HepG2 (cell line): ENCODE measurements around the gene KDM2B. TPM values are rescaled to one million over a fixed set of nuclear protein-coding genes. Genes with fewer than 3 reads are reported as not detected.

Experiments
- ATAC-seq: fragments of 200-7000 bp; cut with Tn5 transposase; 3 replicates; pipeline ENCODE4 v1.9.1; 2020; ENCODE audit warnings: mild to moderate bottlenecking, moderate library complexity
- BruUV-seq: library from RNA; stranded (reverse); fragments of 400-500 nt; replicated peaks from 2 replicates; lab custom pipeline; 2021; lab: Mats Ljungman, UMichigan
- CTCF ChIA-PET: fragments of 300-600 bp; formaldehyde crosslinking; extraction: SDS; loops from one replicate; lab custom pipeline; 2021; ENCODE audit warnings: low total read pairs, inconsistent platforms, low intra/inter-chr PET ratio; lab: Yijun Ruan, JAX
- POLR2A ChIA-PET: fragments of 350-600 bp; sonication (Branson Sonifier 250); formaldehyde crosslinking; loops from one replicate; lab custom pipeline; 2020; ENCODE audit warnings: antibody characterized with exemption, inconsistent platforms; lab: Yijun Ruan, JAX
- DNase-seq: peaks from one replicate; pipeline ENCODE4 v3.0.0-alpha.2; 2015; ENCODE audit warnings: low spot score
- FAIRE-seq: peaks from 3 replicates; lab custom pipeline; 2011; peaks lifted over from hg19 to GRCh38; lab: Jason Lieb, UNC
- H2AFZ ChIP-seq: one replicate; pipeline ENCODE4 v1.6.1; 2011; ENCODE audit warnings: low read length, inconsistent platforms
- H3K27ac ChIP-seq: fragments of 300-600 bp; 3 replicates; pipeline ENCODE4 v1.8.0; 2011; ENCODE audit warnings: mixed run types, mild to moderate bottlenecking, mixed read lengths, low read length, inconsistent platforms; ENCODE audit not compliant: insufficient read depth; ENCODE audit errors: extremely low read length
- H3K27me3 ChIP-seq, 2 experiments: fragments of 200-600 bp in 1 of 2; 2 replicates in 1 of 2; 3 replicates in 1 of 2; pipeline versions ENCODE4 v1.6.0 to v1.8.0; 2011; ENCODE audit warnings: low read length in 2 of 2, mild to moderate bottlenecking in 2 of 2, moderate library complexity in 2 of 2, inconsistent platforms in 1 of 2; ENCODE audit not compliant: insufficient read depth in 2 of 2, control insufficient read depth in 1 of 2
- H3K36me3 ChIP-seq, 2 experiments: fragments of 200-600 bp in 1 of 2; replicated peaks in 1 of 2; 2 replicates in 1 of 2; 3 replicates in 1 of 2; pipeline versions ENCODE4 v1.5.1 to v1.8.0; 2011; ENCODE audit warnings: low read length in 2 of 2, inconsistent platforms in 1 of 2; ENCODE audit not compliant: insufficient read depth in 2 of 2, control insufficient read depth in 1 of 2
- H3K4me1 ChIP-seq: 2 replicates; pipeline ENCODE4 v1.5.1; 2012; ENCODE audit warnings: low read length, inconsistent platforms; ENCODE audit not compliant: insufficient read depth
- H3K4me2 ChIP-seq: 2 replicates; pipeline ENCODE4 v1.6.0; 2011; ENCODE audit warnings: low read depth, low read length, inconsistent platforms
- H3K4me3 ChIP-seq, 3 experiments: fragments of 200-600 bp in 1 of 3; sonication (generic), shearing (Covaris generic) in 1 of 3; replicated peaks in 1 of 3; 2 replicates each; pipeline ENCODE4 v1.5.1; 2011 to 2016; ENCODE audit warnings: low read length in 3 of 3, inconsistent platforms in 2 of 3, low read depth in 2 of 3, mild to moderate bottlenecking in 2 of 3, control low read depth in 1 of 3, mixed read lengths in 1 of 3; ENCODE audit not compliant: insufficient read depth in 1 of 3
- H3K79me2 ChIP-seq: one replicate; pipeline ENCODE4 v1.6.1; 2011; ENCODE audit warnings: low read length, inconsistent platforms; ENCODE audit not compliant: insufficient read depth
- H3K9ac ChIP-seq: 2 replicates; pipeline ENCODE4 v1.6.0; 2011; ENCODE audit warnings: mild to moderate bottlenecking, low read depth, low read length, inconsistent platforms; ENCODE audit not compliant: insufficient read depth
- H3K9me3 ChIP-seq: 2 replicates; pipeline ENCODE4 v1.5.1; 2012; ENCODE audit warnings: mild to moderate bottlenecking, low read length
- H4K20me1 ChIP-seq: 2 replicates; pipeline ENCODE4 v1.6.0; 2011; ENCODE audit warnings: inconsistent platforms, mild to moderate bottlenecking, low read length, moderate library complexity; ENCODE audit not compliant: insufficient read depth
- ARNT2 ChIP-seq: sonication (generic); formaldehyde crosslinking; IDR thresholded peaks from 2 replicates; pipeline ENCODE4 v1.8.0; 2022; ENCODE audit warnings: mild to moderate bottlenecking, low read depth, missing genetic modification reagents, moderate library complexity
- CBX5 ChIP-seq: sonication (generic); formaldehyde crosslinking; IDR thresholded peaks from 2 replicates; pipeline ENCODE4 v1.4.0; 2020; ENCODE audit warnings: missing genetic modification reagents, borderline replicate concordance
- CREM ChIP-seq, 2 experiments: sonication (generic) in 1 of 2; formaldehyde crosslinking in 1 of 2; IDR thresholded peaks; 2 replicates each; pipeline versions ENCODE4 v1.4.0 to v1.6.1; 2016 to 2020; ENCODE audit warnings: antibody characterized with exemption in 1 of 2, mild to moderate bottlenecking in 1 of 2, missing genetic modification reagents in 1 of 2
- GABPB1 ChIP-seq: IDR thresholded peaks from 2 replicates; pipeline ENCODE4 v1.6.1; 2016; ENCODE audit warnings: mild to moderate bottlenecking, missing genetic modification reagents, moderate library complexity, missing compliant biosample characterization
- HCFC1 ChIP-seq: fragments of 150-350 bp; IDR thresholded peaks from 2 replicates; pipeline ENCODE4 v1.6.1; 2014; ENCODE audit warnings: low read depth, low read length
- HOXA3 ChIP-seq: sonication (generic); formaldehyde crosslinking; IDR thresholded peaks from 2 replicates; pipeline ENCODE4 v1.5.0; 2020; ENCODE audit warnings: missing genetic modification reagents
- HOXA5 ChIP-seq: sonication (generic); formaldehyde crosslinking; IDR thresholded peaks from 2 replicates; pipeline ENCODE4 v1.4.0; 2020; ENCODE audit warnings: missing genetic modification reagents
- KDM2A ChIP-seq: sonication (generic); formaldehyde crosslinking; IDR thresholded peaks from 2 replicates; pipeline ENCODE4 v1.4.0; 2020; ENCODE audit warnings: low read depth, missing genetic modification reagents, borderline replicate concordance
- POGZ ChIP-seq: sonication (generic); formaldehyde crosslinking; IDR thresholded peaks from 2 replicates; pipeline ENCODE4 v1.4.0; 2020; ENCODE audit warnings: mild to moderate bottlenecking, missing genetic modification reagents
- RFX3 ChIP-seq: IDR thresholded peaks from 2 replicates; pipeline ENCODE4 v1.6.1; 2016; ENCODE audit warnings: missing biosample characterization, missing genetic modification reagents
- SNAPC5 ChIP-seq: sonication (generic); formaldehyde crosslinking; IDR thresholded peaks from 2 replicates; pipeline ENCODE4 v1.8.1; 2023; ENCODE audit warnings: mild to moderate bottlenecking, missing genetic modification reagents, borderline replicate concordance
- SRSF4 ChIP-seq: fragments of 200-400 bp; formaldehyde crosslinking; IDR thresholded peaks from one replicate; pipeline ENCODE4 v1.6.1; 2018; ENCODE audit warnings: mild to moderate bottlenecking, low read depth, low read length, moderate library complexity; ENCODE audit not compliant: poor library complexity, severe bottlenecking
- ZNF282 ChIP-seq: fragments of 450-650 bp; IDR thresholded peaks from 2 replicates; pipeline ENCODE4 v1.6.1; 2018; ENCODE audit not compliant: partially characterized antibody
- ZNF562 ChIP-seq: sonication (generic); formaldehyde crosslinking; IDR thresholded peaks from 2 replicates; pipeline ENCODE4 v1.8.0; 2022; ENCODE audit warnings: missing genetic modification reagents, borderline replicate concordance
- ZNF567 ChIP-seq: sonication (generic); formaldehyde crosslinking; IDR thresholded peaks from 2 replicates; pipeline ENCODE4 v1.8.1; 2023; ENCODE audit warnings: mild to moderate bottlenecking, missing genetic modification reagents, borderline replicate concordance
- ZNF576 ChIP-seq: sonication (generic); formaldehyde crosslinking; IDR thresholded peaks from 2 replicates; pipeline ENCODE4 v1.4.0; 2020; ENCODE audit warnings: mild to moderate bottlenecking, missing genetic modification reagents
- ZNF629 ChIP-seq: sonication (generic); formaldehyde crosslinking; conservative IDR thresholded peaks from 2 replicates; pipeline ENCODE4 v1.5.0; 2020; ENCODE audit warnings: missing genetic modification reagents
- ZNF788 ChIP-seq: sonication (generic); formaldehyde crosslinking; IDR thresholded peaks from 2 replicates; pipeline ENCODE4 v1.5.0; 2020; ENCODE audit warnings: mild to moderate bottlenecking, missing genetic modification reagents, borderline replicate concordance
- WGBS: methylation state at CpG from one replicate; pipeline ENCODE4 v1.1.6; 2017; ENCODE audit warnings: low lambda C conversion rate; 5-methylcytosine and 5-hydroxymethylcytosine counted together
- in situ Hi-C: cut with HindIII; loops from 2 replicates; pipeline ENCODE4 v1.10.0; 2017; ENCODE audit warnings: low pct_unique_long_range_greater_than_20kb; ENCODE audit not compliant: extremely low pct_ligation_motif_present
- intact Hi-C: fragments of 100-400 bp; cut with micrococcal nuclease; formaldehyde crosslinking; loops from one replicate; pipeline ENCODE4 v1.10.0; 2022; ENCODE audit not compliant: unreplicated experiment
- polyA plus RNA-seq, 8 experiments: library from polyadenylated mRNA; depleted of rRNA in 3 of 8; stranded (reverse) in 7 of 8; unstranded in 1 of 8; fragments of >200 nt; fragmentation: Illumina TruSeq in 4 of 8; extraction: Trizol in 4 of 8; gene quantifications; 2 replicates each; pipeline versions ENCODE4 v1.2.1 to v1.2.3, GENCODE V29; 2011 to 2016; ENCODE audit warnings: low read depth in 4 of 8, missing spikeins in 1 of 8, mixed read lengths in 1 of 8; ENCODE audit not compliant: insufficient read depth in 1 of 8
- total RNA-seq, 5 experiments: library from RNA; depleted of rRNA; stranded (reverse); fragments of >200 nt; fragmentation: Illumina TruSeq; extraction: Trizol; gene quantifications; 2 replicates each; pipeline ENCODE4 v1.2.3, GENCODE V29; 2016; ENCODE audit warnings: low read depth in 1 of 5

Gene KDM2B
- total and polyA plus RNA-seq, 2 of the 13 experiments (the other 11 are each of a cell fraction or from before 2014, with no cell fraction given), result 17.5 to 26.1 TPM

- WGBS, result 97% methylated on average over 6 of the region's 6 CpGs
- H3K9ac ChIP-seq, result no peak overlapping the region
- H3K79me2 ChIP-seq, result no peaks in the 10 kb centered on the region
- 0 out of 5 replicates have a peak, but pooled peaks cover 0 to under 1% of the 10 kb centered on the region in 2 experiments for H3K36me3 ChIP-seq
- no peak overlapping the region for H3K27ac ChIP-seq
- H2AFZ ChIP-seq, result no peak overlapping the region
- intact Hi-C loops, result no loop called here
- no TSS peak for BruUV-seq
- no peaks in the 10 kb centered on the region for H3K27me3 ChIP-seq
- FAIRE-seq (no peak), DNase-seq (no peak), ATAC-seq (no peak)
- H3K9me3 ChIP-seq, result no peaks in the 10 kb centered on the region
- POLR2A ChIA-PET, result interaction anchor here (1.8 kb wide), 1 partner anchor 11 kb away, joined by 5 read pairs; no protein-coding TSS in a partner anchor
- H3K4me3 ChIP-seq, result no peak overlapping the region
- H3K4me2 ChIP-seq, result no peak overlapping the region
- in situ Hi-C loops, result no loop called here
- peak; percentile 87 for TF ChIP-seq ZNF629 (CRISPR knock-in tag)
- TF ChIP-seq ZNF567 (CRISPR knock-in tag), result no peak
- H3K4me1 ChIP-seq, result peaks cover 47% of the 10 kb centered on the region
- H4K20me1 ChIP-seq, result no peaks in the 10 kb centered on the region
- CTCF ChIA-PET, result no interaction called here
Observed at GRCh38 chr12:121539908-121540307, 40.9 kb downstream of the KDM2B start.

GRCh38 chr12:121538699-121539061 lies 42.1 kb downstream of the KDM2B start:
- peak overlapping the region in 2 of 3 experiments; percentile 62 to 75; a peak in 4 of 6 replicates for H3K4me3 ChIP-seq
- peak overlapping the region; percentile 74; the same call in 1 of the 2 replicates for H3K9ac ChIP-seq
- peaks cover 40% of the 10 kb centered on the region for H3K4me1 ChIP-seq
- FAIRE-seq, result peak; percentile 90
- H4K20me1 ChIP-seq, result no peaks in the 10 kb centered on the region
- CTCF ChIA-PET, result no interaction called here
- intact Hi-C loops (loop anchor here (1.0 kb wide), 1 partner anchor 12 kb away; no protein-coding TSS in a partner anchor), in situ Hi-C loops (no loop called here)
- 24% methylated on average over 5 of the region's 5 CpGs for whole genome bisulfite sequencing
- no peaks in the 10 kb centered on the region for H3K79me2 ChIP-seq
- H3K9me3 ChIP-seq, result no peaks in the 10 kb centered on the region
- no peaks in the 10 kb centered on the region for H3K27me3 ChIP-seq
- no peak overlapping the region for H3K27ac ChIP-seq
- POLR2A ChIA-PET, result interaction anchor here (1.1 to 1.8 kb wide), 2 partner anchors 12 to 48 kb away, joined by 3 to 5 read pairs; no protein-coding TSS in a partner anchor
- H3K4me2 ChIP-seq, result peak overlapping the region; percentile 80
- BruUV-seq, result no TSS peak
- no peak overlapping the region for H2AFZ ChIP-seq
- H3K36me3 ChIP-seq, result peaks cover 0 to under 1% of the 10 kb centered on the region in 2 experiments; a peak in 2 of 5 replicates
- peak; percentile 73 for ATAC-seq
- peak; percentile 75 for DNase-seq
- TF ChIP-seq SRSF4 (no peak), ZNF788 (CRISPR knock-in tag) (no peak), POGZ (no peak), CBX5 (CRISPR knock-in tag) (no peak), SNAPC5 (CRISPR knock-in tag) (no peak), HOXA3 (CRISPR knock-in tag) (peak; percentile 18; the same call in 1 of the 2 replicates), ZNF282 (no peak), GABPB1 (CRISPR knock-in tag) (no peak), KDM2A (CRISPR knock-in tag) (0 out of 2 replicates have a peak, but pooled peaks have one; percentile 26), ZNF562 (CRISPR knock-in tag) (no peak), ARNT2 (CRISPR knock-in tag) (0 out of 2 replicates have a peak, but pooled peaks have one; percentile 23), HCFC1 (no peak), HOXA5 (CRISPR knock-in tag) (no peak), ZNF576 (CRISPR knock-in tag) (no peak), CREM (IDR thresholded peaks at IDR 0.05) (no peak), CREM (CRISPR knock-in tag; IDR thresholded peaks at IDR 0.05) (no peak), RFX3 (no peak)
